ENCODE results near the gene CLMP. TPM values are rescaled to one million over a fixed set of nuclear protein-coding genes. Genes with fewer than 3 reads are reported as not detected.
A peak's percentile ranks its signal among the peaks of the same experiment; 100 is the strongest.

Gene CLMP
- total RNA-seq, 1 experiment from 2014 or later, result 3.2 TPM

DNA sequence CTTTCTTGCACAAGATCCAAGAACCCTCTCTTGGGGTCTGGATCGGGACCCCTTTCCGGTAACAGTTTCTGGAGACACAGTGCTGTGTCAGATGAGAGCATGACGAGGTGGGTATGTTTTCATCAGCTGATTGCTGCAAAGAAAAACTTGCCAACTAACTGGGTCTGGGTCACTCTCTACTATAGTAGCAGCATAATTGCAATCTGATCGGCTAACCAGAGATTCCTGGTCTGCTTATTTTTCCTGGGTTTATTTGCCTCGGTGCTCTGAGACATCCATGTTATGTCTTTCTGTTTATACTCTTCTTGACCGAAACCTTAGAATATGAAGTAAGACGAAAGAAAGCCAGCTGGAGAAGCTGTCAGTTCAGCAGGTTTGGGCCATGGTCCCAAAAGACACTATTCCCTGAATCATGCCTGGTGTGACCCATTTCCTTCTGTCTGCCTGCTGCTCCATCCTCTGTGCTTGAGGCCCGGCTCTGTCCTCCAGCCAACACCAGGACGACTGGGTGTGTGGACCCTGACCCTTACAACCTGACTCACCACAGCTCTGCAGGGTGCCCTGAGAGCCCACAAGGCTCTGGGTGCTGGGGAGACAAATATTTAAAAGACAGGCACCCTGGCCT is 24.1 kb upstream of the CLMP start:
- Histone ChIP-seq H3K79me2 (ENCODE audit: insufficient read depth, low read length) (no peaks in the 10 kb centered on the region), H3K9me2 (ENCODE audit: insufficient read depth) (no peaks in the 10 kb centered on the region), H3K4me3 (replicated peaks in 1 of 2; ENCODE audit: low read depth in 1 of 2, low read length in 2 of 2) (no peak overlapping the region), H3K36me3 (ENCODE audit: control insufficient read depth in 1 of 2, insufficient read depth in 2 of 2, low read length in 2 of 2) (no peaks in the 10 kb centered on the region), H3K9ac (ENCODE audit: low read length) (no peak overlapping the region), H3K4me2 (ENCODE audit: low read length) (peak overlapping the region; percentile 56), H2AFZ (ENCODE audit: low read depth, low read length, poor library complexity, severe bottlenecking) (peak overlapping the region; percentile 59), H3K27ac (ENCODE audit: low read depth, low read length) (no peak overlapping the region), H4K20me1 (ENCODE audit: insufficient read depth) (no peaks in the 10 kb centered on the region), H3K4me1 (ENCODE audit: control insufficient read depth in 1 of 2, insufficient read depth in 2 of 2, low read length in 2 of 2) (peaks cover 4 to 25% of the 10 kb centered on the region in 2 experiments), H3K9me3 (ENCODE audit: control insufficient read depth in 1 of 2, insufficient read depth in 1 of 2, low read depth in 1 of 2, low read length in 2 of 2) (no peaks in the 10 kb centered on the region; a peak in 1 of 4 replicates), H3K27me3 (ENCODE audit: insufficient read depth, low read length) (no peaks in the 10 kb centered on the region)
- DNase-seq (ENCODE audit: low read depth, low spot score) (no peak), ATAC-seq (peak; percentile 63)
- intact Hi-C loops (cut with micrococcal nuclease), result no loop called here
- BruUV-seq (replicated peaks), result no TSS peak
- TF ChIP-seq ZFX (IDR thresholded peaks at IDR 0.05) (no peak), SRF (IDR thresholded peaks at IDR 0.05; ENCODE audit: low read depth) (no peak), JUND (IDR thresholded peaks at IDR 0.05) (no peak), POLR2A (IDR thresholded peaks at IDR 0.05; ENCODE audit: borderline replicate concordance, extremely low read depth, insufficient read depth, insufficient read length) (no peak), FOSL1 (IDR thresholded peaks at IDR 0.05; ENCODE audit: low read depth) (no peak), YY1 (IDR thresholded peaks at IDR 0.05; ENCODE audit: extremely low read depth, insufficient replicate concordance, low read depth, low read length) (no peak), SP1 (IDR thresholded peaks at IDR 0.05; ENCODE audit: low read depth) (no peak), SIN3A (IDR thresholded peaks at IDR 0.05; ENCODE audit: low read depth) (no peak), EZH2 (IDR thresholded peaks at IDR 0.05) (no peak), RAD21 (IDR thresholded peaks at IDR 0.05; ENCODE audit: low read depth) (no peak), EGR1 (IDR thresholded peaks at IDR 0.05; ENCODE audit: low read depth) (no peak), CEBPB (IDR thresholded peaks at IDR 0.05; ENCODE audit: low read depth) (no peak), EZH2phosphoT487 (IDR thresholded peaks at IDR 0.05; ENCODE audit: borderline replicate concordance) (no peak)
- TF ChIP-seq, protein P1, sequence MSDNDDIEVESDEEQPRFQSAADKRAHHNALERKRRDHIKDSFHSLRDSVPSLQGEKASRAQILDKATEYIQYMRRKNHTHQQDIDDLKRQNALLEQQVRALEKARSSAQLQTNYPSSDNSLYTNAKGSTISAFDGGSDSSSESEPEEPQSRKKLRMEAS (IDR thresholded peaks at IDR 0.05), result no peak
- TF ChIP-seq, protein P2, sequence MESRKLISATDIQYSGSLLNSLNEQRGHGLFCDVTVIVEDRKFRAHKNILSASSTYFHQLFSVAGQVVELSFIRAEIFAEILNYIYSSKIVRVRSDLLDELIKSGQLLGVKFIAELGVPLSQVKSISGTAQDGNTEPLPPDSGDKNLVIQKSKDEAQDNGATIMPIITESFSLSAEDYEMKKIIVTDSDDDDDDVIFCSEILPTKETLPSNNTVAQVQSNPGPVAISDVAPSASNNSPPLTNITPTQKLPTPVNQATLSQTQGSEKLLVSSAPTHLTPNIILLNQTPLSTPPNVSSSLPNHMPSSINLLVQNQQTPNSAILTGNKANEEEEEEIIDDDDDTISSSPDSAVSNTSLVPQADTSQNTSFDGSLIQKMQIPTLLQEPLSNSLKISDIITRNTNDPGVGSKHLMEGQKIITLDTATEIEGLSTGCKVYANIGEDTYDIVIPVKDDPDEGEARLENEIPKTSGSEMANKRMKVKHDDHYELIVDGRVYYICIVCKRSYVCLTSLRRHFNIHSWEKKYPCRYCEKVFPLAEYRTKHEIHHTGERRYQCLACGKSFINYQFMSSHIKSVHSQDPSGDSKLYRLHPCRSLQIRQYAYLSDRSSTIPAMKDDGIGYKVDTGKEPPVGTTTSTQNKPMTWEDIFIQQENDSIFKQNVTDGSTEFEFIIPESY (IDR thresholded peaks at IDR 0.05; ENCODE audit: extremely low read depth, insufficient replicate concordance, low read length), result no peak
- CTCF ChIA-PET, result interaction anchor here (1.1 kb wide), 1 partner anchor 16 kb away, joined by 5 read pairs; no protein-coding TSS in a partner anchor
- POLR2A ChIA-PET, result interaction anchor here (1.4 kb wide), 1 partner anchor 10 kb away, joined by 4 read pairs; no protein-coding TSS in a partner anchor
- RAD21 ChIA-PET (ENCODE audit: low non-redundant PET in 1 of 2, low total read pairs in 2 of 2, uncharacterized antibody in 2 of 2, unreplicated experiment in 2 of 2), result no interaction called here

All from HCT116 (cell line).